Neural progenitor cell (in vitro differentiated cells): ENCODE data around the gene UTS2B.

Source experiments
- EZH2phosphoT487 ChIP-seq: fragments of 200-600 bp; sonication (generic); IDR thresholded peaks from 2 replicates; pipeline ENCODE4 v1.6.1; 2017; ENCODE audit warnings: antibody characterized with exemption
- TF ChIP-seq, protein P1 (sequence below): fragments of 200-600 bp; sonication (generic); IDR thresholded peaks from 2 replicates; pipeline ENCODE4 v1.5.1; 2017; ENCODE audit warnings: antibody characterized with exemption, mild to moderate bottlenecking

GRCh38 chr3:191378142-191378812 is 48.0 kb upstream of the UTS2B start:
- TF ChIP-seq, protein P1, sequence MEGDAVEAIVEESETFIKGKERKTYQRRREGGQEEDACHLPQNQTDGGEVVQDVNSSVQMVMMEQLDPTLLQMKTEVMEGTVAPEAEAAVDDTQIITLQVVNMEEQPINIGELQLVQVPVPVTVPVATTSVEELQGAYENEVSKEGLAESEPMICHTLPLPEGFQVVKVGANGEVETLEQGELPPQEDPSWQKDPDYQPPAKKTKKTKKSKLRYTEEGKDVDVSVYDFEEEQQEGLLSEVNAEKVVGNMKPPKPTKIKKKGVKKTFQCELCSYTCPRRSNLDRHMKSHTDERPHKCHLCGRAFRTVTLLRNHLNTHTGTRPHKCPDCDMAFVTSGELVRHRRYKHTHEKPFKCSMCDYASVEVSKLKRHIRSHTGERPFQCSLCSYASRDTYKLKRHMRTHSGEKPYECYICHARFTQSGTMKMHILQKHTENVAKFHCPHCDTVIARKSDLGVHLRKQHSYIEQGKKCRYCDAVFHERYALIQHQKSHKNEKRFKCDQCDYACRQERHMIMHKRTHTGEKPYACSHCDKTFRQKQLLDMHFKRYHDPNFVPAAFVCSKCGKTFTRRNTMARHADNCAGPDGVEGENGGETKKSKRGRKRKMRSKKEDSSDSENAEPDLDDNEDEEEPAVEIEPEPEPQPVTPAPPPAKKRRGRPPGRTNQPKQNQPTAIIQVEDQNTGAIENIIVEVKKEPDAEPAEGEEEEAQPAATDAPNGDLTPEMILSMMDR: no peak
- TF ChIP-seq EZH2phosphoT487: no peak
